GM12875 (cell line): ENCODE data around the gene EIF3A.

Experiments used
- H3K4me3 ChIP-seq: one replicate; pipeline ENCODE4 v1.5.1; 2011; ENCODE audit warnings: low read depth, low read length, control low read depth
- TF ChIP-seq, protein P1 (sequence below): IDR thresholded peaks from 2 replicates; pipeline ENCODE4 v1.5.1; 2011; ENCODE audit warnings: low read depth, mild to moderate bottlenecking, control low read depth, inconsistent platforms, low read length, moderate library complexity, borderline replicate concordance; ENCODE audit not compliant: insufficient read depth

The EIF3A gene

DNA sequence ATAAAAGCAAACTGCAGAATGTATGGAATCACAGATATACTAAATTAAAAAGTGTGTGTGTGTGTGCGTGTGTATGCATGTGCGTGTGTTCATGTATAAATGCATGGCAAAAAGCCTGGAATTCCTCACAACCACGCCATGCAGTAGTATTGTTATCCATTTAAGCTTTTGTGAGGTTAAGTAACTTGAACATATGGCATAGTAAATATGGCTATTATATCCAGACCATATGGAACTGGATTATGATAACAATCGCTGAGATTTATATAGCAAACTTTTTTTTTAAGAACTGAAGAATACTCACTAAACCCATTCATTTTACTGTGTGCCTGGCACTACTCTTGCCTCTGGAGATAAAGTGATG, 73.4 kb downstream of the EIF3A start:
- TF ChIP-seq, protein P1, sequence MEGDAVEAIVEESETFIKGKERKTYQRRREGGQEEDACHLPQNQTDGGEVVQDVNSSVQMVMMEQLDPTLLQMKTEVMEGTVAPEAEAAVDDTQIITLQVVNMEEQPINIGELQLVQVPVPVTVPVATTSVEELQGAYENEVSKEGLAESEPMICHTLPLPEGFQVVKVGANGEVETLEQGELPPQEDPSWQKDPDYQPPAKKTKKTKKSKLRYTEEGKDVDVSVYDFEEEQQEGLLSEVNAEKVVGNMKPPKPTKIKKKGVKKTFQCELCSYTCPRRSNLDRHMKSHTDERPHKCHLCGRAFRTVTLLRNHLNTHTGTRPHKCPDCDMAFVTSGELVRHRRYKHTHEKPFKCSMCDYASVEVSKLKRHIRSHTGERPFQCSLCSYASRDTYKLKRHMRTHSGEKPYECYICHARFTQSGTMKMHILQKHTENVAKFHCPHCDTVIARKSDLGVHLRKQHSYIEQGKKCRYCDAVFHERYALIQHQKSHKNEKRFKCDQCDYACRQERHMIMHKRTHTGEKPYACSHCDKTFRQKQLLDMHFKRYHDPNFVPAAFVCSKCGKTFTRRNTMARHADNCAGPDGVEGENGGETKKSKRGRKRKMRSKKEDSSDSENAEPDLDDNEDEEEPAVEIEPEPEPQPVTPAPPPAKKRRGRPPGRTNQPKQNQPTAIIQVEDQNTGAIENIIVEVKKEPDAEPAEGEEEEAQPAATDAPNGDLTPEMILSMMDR: no peak
- no peak overlapping the region for H3K4me3 ChIP-seq

DNA sequence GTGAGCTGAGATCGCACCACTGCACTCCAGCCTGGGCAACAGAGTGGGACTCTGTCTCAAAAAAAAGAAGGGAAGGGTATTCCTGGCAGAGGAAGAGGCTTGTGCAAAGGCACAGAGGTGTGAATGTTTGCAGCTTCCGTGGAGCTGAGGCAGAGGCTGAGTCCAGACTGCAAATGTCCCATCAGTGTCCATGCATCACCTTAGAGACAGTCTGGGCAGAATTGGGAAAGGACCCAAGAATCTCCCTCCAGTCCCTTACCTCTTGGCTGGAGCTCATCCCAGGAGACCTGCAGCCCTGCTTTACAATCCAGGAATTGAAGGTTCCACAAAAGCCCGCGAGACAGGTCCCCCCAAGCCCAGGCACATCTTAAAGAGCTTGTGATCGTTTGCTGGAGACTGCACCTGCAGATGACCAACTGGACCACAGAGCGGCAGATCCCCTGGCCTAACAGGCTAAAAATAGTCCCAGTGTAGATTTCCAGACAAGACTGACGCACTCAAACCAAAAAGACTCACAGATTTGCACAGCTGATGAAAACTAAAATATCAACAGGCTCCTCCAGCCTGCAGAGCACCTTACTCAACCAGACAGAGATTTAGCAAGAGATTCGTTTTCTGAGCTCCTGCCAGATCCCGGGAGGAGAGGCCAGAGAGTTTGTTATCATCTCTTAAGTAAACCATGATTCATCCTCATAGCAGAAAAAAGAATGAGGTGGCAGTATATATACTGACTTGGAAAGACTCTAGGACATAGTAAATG, 74.0 kb downstream of the EIF3A start:
- TF ChIP-seq, protein P1: no peak

DNA sequence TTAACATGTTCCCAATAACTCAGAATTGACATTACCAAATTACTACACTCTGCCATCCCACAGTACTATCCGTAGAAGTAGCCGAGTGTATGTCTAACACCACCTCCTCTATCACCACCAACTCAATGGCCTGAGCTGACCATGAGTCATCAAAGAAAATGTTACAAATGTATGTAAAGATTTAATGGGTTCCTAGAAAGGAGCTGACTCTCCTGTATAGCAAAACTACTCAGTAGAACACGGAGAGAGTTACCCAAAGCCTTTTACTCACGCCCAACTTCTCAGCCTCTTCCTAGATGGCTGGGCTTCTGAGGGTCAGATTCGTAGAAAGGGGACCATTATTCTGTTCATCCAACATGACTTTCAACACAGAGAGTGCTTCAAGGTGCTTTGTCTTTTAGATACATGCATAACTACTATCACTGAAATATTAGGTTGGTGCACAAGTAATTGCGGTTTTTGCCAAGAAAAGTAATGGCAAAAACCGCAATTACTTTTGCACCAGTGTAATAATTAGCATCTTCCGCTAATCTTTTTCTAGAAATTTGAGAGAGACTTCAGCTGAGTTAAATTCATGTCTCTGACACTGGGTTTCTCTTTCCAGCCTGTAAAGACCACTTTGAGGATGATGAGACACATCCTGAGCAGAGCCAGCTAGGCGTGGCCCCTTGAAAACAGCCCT, 75.1 kb downstream of the EIF3A start:
- no peak overlapping the region for H3K4me3 ChIP-seq
- TF ChIP-seq, protein P1: no peak

More for the DNA sequence above, 74.0 kb downstream of the EIF3A start:
- H3K4me3 ChIP-seq: no peak overlapping the region

DNA sequence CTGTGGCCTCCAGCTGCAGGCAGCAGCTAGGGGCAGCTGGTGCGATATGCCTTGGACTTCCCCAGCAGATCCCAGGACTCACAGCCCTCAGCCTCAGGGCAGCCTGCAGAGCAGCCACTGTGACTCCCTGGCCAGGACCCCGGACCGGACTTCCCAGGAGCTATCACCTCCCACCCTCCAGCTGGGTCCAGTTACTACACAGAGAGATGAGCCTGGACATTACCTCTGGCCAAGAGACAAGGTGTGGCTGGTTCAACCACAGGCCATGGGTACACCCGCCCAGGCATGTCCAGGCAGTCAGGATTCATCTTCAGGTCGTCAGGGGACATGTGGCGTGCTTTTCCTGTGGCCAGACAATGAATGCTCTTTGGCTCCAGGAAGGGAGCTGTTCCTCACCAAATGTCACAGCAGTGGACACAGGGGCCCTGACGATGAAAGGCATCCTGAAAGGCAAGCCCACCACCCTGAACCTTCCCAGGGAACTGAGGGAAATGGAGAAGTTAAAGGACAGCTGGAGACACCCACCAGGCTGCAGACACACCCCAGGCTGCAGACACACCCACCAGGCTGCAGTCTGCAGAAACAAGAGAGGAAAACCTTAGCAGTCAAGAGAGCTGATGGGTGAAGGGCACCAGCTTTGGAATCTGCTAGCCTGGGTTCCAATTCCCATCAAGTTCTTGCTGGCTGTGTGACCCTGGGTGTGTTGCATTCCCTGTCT, 76.9 kb downstream of the EIF3A start:
- TF ChIP-seq, protein P1: no peak
- no peak overlapping the region for H3K4me3 ChIP-seq

DNA sequence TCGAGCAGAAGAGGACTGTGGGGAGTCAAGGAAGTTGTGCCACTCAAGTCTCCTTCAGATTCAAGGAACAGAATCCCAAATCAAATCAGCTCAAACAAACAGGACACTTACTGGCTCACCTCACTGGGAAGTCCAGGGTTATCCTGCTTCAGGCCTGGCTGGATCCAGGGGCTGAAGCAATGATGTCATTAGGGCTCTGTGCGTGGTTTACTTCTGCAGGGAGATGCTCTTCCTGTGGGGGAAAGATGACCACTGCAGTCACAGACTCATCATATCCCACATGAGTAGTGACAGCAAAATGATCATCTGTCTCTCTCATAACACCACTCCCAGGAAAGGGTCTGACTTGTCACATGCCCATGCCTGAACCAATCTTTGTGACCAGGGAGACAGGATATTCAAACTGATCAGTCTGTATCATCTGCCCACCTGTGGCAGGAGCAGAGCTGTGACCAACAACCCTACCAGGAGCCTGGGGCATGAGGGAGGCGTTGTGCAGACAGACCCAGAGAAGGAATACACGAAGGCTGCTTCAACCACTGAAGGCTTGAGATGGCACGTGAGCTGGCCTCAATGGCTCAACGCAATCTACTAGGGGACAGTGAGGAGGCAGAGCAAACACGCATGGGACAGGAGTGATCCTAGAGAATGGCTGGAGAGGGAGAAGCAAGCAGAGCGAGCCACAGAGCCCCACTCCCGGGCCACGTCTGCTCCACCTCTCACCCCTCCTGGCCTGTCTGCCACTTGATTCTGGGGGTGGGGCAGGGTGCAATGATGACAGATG, 78.7 kb downstream of the EIF3A start:
- TF ChIP-seq, protein P1: no peak
- H3K4me3 ChIP-seq: no peak overlapping the region

DNA sequence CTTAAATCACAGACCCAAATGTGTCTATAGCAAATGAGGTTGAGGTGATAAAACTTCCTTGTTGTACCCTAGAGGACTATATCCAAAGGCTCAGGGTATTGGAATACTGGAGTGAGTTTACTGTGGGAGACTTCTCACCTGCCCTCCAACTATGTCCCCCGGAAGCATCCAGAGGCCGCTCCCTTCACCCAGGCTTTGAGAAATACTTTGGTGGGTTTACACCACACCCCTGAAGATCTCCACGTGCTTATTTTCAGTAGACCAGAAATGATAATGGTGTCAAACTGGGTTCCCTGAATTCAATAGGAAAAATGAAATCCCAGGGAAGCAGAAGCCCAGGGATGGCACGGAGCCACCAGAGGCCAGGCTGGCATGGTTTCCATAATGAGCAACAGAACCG, 82.4 kb downstream of the EIF3A start:
- H3K4me3 ChIP-seq: no peak overlapping the region
- TF ChIP-seq, protein P1: no peak
